Activated CD8-positive, alpha-beta T cell treated with anti-CD3 and anti-CD28 coated beads, Interleukin-2, amount 10 ng/mL, durations not matched to agents 7 days and 5 days (primary cell): ENCODE results near the gene SYT12. TPM values are rescaled to one million over a fixed set of nuclear protein-coding genes. Genes with fewer than 3 reads are reported as not detected.
A peak's percentile ranks its signal among the peaks of the same experiment; 100 is the strongest.

ENCODE experiments used
- ATAC-seq: fragments of 150-1000 bp; cut with Tn5 transposase; one replicate; pipeline ENCODE4 v1.10.0; 2021; ENCODE audit warnings: moderate library complexity
- CTCF ChIA-PET: fragments of 350-600 bp; sonication (Branson Sonifier 250); formaldehyde crosslinking; loops from one replicate; lab custom pipeline; 2021; ENCODE audit warnings: antibody characterized with exemption; lab: Charles Lee
- POLR2A ChIA-PET: fragments of 350-600 bp; sonication (Branson Sonifier 250); formaldehyde crosslinking; loops from one replicate; lab custom pipeline; 2021; ENCODE audit warnings: antibody characterized with exemption; lab: Charles Lee
- DNase-seq: peaks from one replicate; pipeline ENCODE4 v3.0.0-alpha.2; 2020
- H3K27ac Mint-ChIP-seq: one replicate; pipeline ENCODE4 v1.8.0; 2021; ENCODE audit warnings: mild to moderate bottlenecking, mixed read lengths
- H3K27me3 Mint-ChIP-seq: one replicate; pipeline ENCODE4 v1.8.0; 2021; ENCODE audit warnings: low read depth, mixed read lengths
- H3K36me3 Mint-ChIP-seq: one replicate; pipeline ENCODE4 v1.8.0; 2021; ENCODE audit warnings: low read depth, mixed read lengths
- H3K4me1 Mint-ChIP-seq: one replicate; pipeline ENCODE4 v1.8.0; 2021; ENCODE audit warnings: low read depth, mixed read lengths
- H3K4me3 Mint-ChIP-seq: one replicate; pipeline ENCODE4 v1.8.0; 2021; ENCODE audit warnings: mild to moderate bottlenecking, mixed read lengths
- H3K9me3 Mint-ChIP-seq: one replicate; pipeline ENCODE4 v1.8.0; 2022; ENCODE audit warnings: mixed read lengths; ENCODE audit not compliant: insufficient read depth
- total RNA-seq, 2 experiments: library from RNA; stranded (reverse); gene quantifications; one replicate each; pipeline ENCODE4 v1.2.3, GENCODE V29; 2021

SYT12 gene
- total RNA-seq, 2 experiments from 2014 or later, result not detected

- Mint-ChIP-seq H3K9me3 (no peaks in the 10 kb centered on the region), H3K27me3 (peaks cover 55% of the 10 kb centered on the region), H3K27ac (no peak overlapping the region), H3K4me1 (peaks cover 30% of the 10 kb centered on the region), H3K4me3 (no peak overlapping the region), H3K36me3 (no peaks in the 10 kb centered on the region)
- ATAC-seq, result no peak
- ChIA-PET CTCF (interaction anchor here (1.1 kb wide), 1 partner anchor 180 kb away, joined by 3 read pairs; no protein-coding TSS in a partner anchor), POLR2A (no interaction called here)
- DNase-seq, result no peak
Observed at GRCh38 chr11:67022341-67022933, 497 bp upstream of the SYT12 start.

- ATAC-seq (no peak), DNase-seq (no peak)
- ChIA-PET CTCF (no interaction called here), POLR2A (no interaction called here)
- no peaks in the 10 kb centered on the region for H3K36me3 Mint-ChIP-seq
- peaks cover 30% of the 10 kb centered on the region for H3K4me1 Mint-ChIP-seq
- H3K9me3 Mint-ChIP-seq, result no peaks in the 10 kb centered on the region
- no peak overlapping the region for H3K4me3 Mint-ChIP-seq
- peaks cover 60% of the 10 kb centered on the region for H3K27me3 Mint-ChIP-seq
- H3K27ac Mint-ChIP-seq, result no peak overlapping the region
Observed at GRCh38 chr11:67023957-67024353, 1.0 kb downstream of the SYT12 start.

- Mint-ChIP-seq H3K4me3 (peak overlapping the region; percentile 6), H3K27me3 (peaks cover 61% of the 10 kb centered on the region), H3K4me1 (peaks cover 30% of the 10 kb centered on the region), H3K9me3 (no peaks in the 10 kb centered on the region), H3K36me3 (no peaks in the 10 kb centered on the region), H3K27ac (peak overlapping the region; percentile 39)
- ATAC-seq (peak; percentile 41), DNase-seq (peak; percentile 69)
- ChIA-PET CTCF (no interaction called here), POLR2A (no interaction called here)
Observed at GRCh38 chr11:67024410-67024809, 1.5 kb downstream of the SYT12 start.

GRCh38 chr11:67024966-67025365 lies 2.0 kb downstream of the SYT12 start:
- no peaks in the 10 kb centered on the region for H3K9me3 Mint-ChIP-seq
- ChIA-PET POLR2A (no interaction called here), CTCF (no interaction called here)
- no peak overlapping the region for H3K27ac Mint-ChIP-seq
- H3K36me3 Mint-ChIP-seq, result no peaks in the 10 kb centered on the region
- H3K27me3 Mint-ChIP-seq, result peaks cover 60% of the 10 kb centered on the region
- no peak for DNase-seq
- peak; percentile 3 for ATAC-seq
- H3K4me3 Mint-ChIP-seq, result no peak overlapping the region
- H3K4me1 Mint-ChIP-seq, result peaks cover 30% of the 10 kb centered on the region

GRCh38 chr11:67025750-67026149 lies 2.8 kb downstream of the SYT12 start:
- CTCF ChIA-PET, result interaction anchor here (0.6 kb wide), 1 partner anchor 604 kb away, joined by 3 read pairs; no protein-coding TSS in a partner anchor
- peaks cover 56% of the 10 kb centered on the region for H3K27me3 Mint-ChIP-seq
- POLR2A ChIA-PET, result interaction anchor here (0.6 kb wide), 1 partner anchor 180 kb away, joined by 8 read pairs; no protein-coding TSS in a partner anchor

GRCh38 chr11:67026941-67027340 lies 4.0 kb downstream of the SYT12 start:
- DNase-seq (no peak), ATAC-seq (no peak)
- peaks cover 54% of the 10 kb centered on the region for H3K27me3 Mint-ChIP-seq
- no peak overlapping the region for H3K27ac Mint-ChIP-seq
- no peaks in the 10 kb centered on the region for H3K36me3 Mint-ChIP-seq
- H3K4me3 Mint-ChIP-seq, result no peak overlapping the region
- CTCF ChIA-PET, result interaction anchor here (0.8 kb wide), 1 partner anchor 11 kb away, joined by 3 read pairs; no protein-coding TSS in a partner anchor
- no peaks in the 10 kb centered on the region for H3K9me3 Mint-ChIP-seq
- peaks cover 30% of the 10 kb centered on the region for H3K4me1 Mint-ChIP-seq
- POLR2A ChIA-PET, result no interaction called here

More at GRCh38 chr11:67025750-67026149, 2.8 kb downstream of the SYT12 start:
- Mint-ChIP-seq H3K27ac (no peak overlapping the region), H3K4me1 (peaks cover 30% of the 10 kb centered on the region), H3K36me3 (no peaks in the 10 kb centered on the region), H3K9me3 (no peaks in the 10 kb centered on the region), H3K4me3 (no peak overlapping the region)
- ATAC-seq (no peak), DNase-seq (no peak)

GRCh38 chr11:67027483-67027930 lies 4.6 kb downstream of the SYT12 start:
- ChIA-PET CTCF (interaction anchor here (0.8 kb wide), 1 partner anchor 12 kb away, joined by 3 read pairs; no protein-coding TSS in a partner anchor), POLR2A (no interaction called here)
- H3K27ac Mint-ChIP-seq, result no peak overlapping the region
- H3K4me3 Mint-ChIP-seq, result no peak overlapping the region
- peaks cover 25% of the 10 kb centered on the region for H3K4me1 Mint-ChIP-seq
- H3K27me3 Mint-ChIP-seq, result peaks cover 50% of the 10 kb centered on the region
- no peak for DNase-seq
- H3K9me3 Mint-ChIP-seq, result no peaks in the 10 kb centered on the region
- no peak for ATAC-seq
- H3K36me3 Mint-ChIP-seq, result no peaks in the 10 kb centered on the region

- no peak overlapping the region for H3K27ac Mint-ChIP-seq
- DNase-seq (no peak), ATAC-seq (no peak)
- H3K4me3 Mint-ChIP-seq, result no peak overlapping the region
- no peaks in the 10 kb centered on the region for H3K36me3 Mint-ChIP-seq
- ChIA-PET POLR2A (no interaction called here), CTCF (interaction anchor here (0.8 kb wide), 1 partner anchor 13 kb away, joined by 3 read pairs; no protein-coding TSS in a partner anchor)
- no peaks in the 10 kb centered on the region for H3K9me3 Mint-ChIP-seq
- H3K27me3 Mint-ChIP-seq, result peaks cover 47% of the 10 kb centered on the region
- peaks cover 22% of the 10 kb centered on the region for H3K4me1 Mint-ChIP-seq
Observed at GRCh38 chr11:67027943-67028542, 5.1 kb downstream of the SYT12 start.

GRCh38 chr11:67029146-67029545 lies 6.2 kb downstream of the SYT12 start:
- Mint-ChIP-seq H3K4me1 (peaks cover 15% of the 10 kb centered on the region), H3K9me3 (no peaks in the 10 kb centered on the region), H3K27me3 (peaks cover 41% of the 10 kb centered on the region), H3K27ac (no peak overlapping the region), H3K4me3 (no peak overlapping the region), H3K36me3 (no peaks in the 10 kb centered on the region)
- DNase-seq (no peak), ATAC-seq (no peak)
- ChIA-PET CTCF (no interaction called here), POLR2A (no interaction called here)

GRCh38 chr11:67030976-67031375 lies 8.0 kb downstream of the SYT12 start:
- ATAC-seq, result no peak

GRCh38 chr11:67031791-67032561 lies 9.0 kb downstream of the SYT12 start:
- ChIA-PET POLR2A (no interaction called here), CTCF (no interaction called here)
- ATAC-seq, result no peak
- Mint-ChIP-seq H3K27ac (no peak overlapping the region), H3K4me1 (no peaks in the 10 kb centered on the region), H3K27me3 (peaks cover 22% of the 10 kb centered on the region), H3K9me3 (no peaks in the 10 kb centered on the region), H3K36me3 (no peaks in the 10 kb centered on the region), H3K4me3 (no peak overlapping the region)
- DNase-seq, result no peak

More at GRCh38 chr11:67030976-67031375, 8.0 kb downstream of the SYT12 start:
- no peak overlapping the region for H3K27ac Mint-ChIP-seq
- no peaks in the 10 kb centered on the region for H3K36me3 Mint-ChIP-seq
- H3K9me3 Mint-ChIP-seq, result no peaks in the 10 kb centered on the region
- no peak for DNase-seq
- peaks cover 28% of the 10 kb centered on the region for H3K27me3 Mint-ChIP-seq
- no peak overlapping the region for H3K4me3 Mint-ChIP-seq
- ChIA-PET POLR2A (interaction anchor here (0.6 kb wide), 2 partner anchors 42 to 511 kb away, joined by 3 to 4 read pairs; no protein-coding TSS in a partner anchor), CTCF (interaction anchor here (1.4 kb wide), 1 partner anchor 23 kb away, joined by 4 read pairs; no protein-coding TSS in a partner anchor)
- no peaks in the 10 kb centered on the region for H3K4me1 Mint-ChIP-seq
